ENCODE results near the gene KLF2.

KLF2 gene

GRCh38 chr19:16365300-16365996 is 40.8 kb downstream of the KLF2 start:
- no peak for DNase-seq (ENCODE audit: low spot score)

- DNase-seq (ENCODE audit: low spot score) = no peak
These were observed 41.4 kb downstream of the KLF2 start for GRCh38 chr19:16366056-16366432.

GRCh38 chr19:16366433-16367260 is 42.0 kb downstream of the KLF2 start:
- DNase-seq (ENCODE audit: low spot score) = no peak

DNA sequence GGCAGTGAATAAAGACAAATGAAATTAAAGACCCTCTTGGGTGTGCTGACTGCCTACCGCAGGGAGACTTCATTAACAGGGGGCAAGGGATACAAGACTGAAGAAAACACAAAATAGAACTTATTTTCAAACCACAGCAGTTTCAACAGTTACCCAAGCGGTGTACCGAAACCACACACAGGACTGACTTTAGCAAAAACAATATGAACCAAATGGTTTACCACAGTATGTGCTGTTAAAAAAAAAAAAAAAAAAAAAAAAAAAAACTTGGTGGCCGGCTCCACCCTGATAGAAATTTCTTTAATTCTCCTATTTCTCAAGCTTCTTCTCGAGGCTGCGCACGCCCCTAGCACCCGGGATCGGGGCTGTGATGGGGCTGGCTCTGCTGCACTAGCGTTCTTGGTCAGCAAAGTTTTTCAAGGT is 42.6 kb downstream of the KLF2 start:
- DNase-seq (ENCODE audit: low spot score) = no peak

DNA sequence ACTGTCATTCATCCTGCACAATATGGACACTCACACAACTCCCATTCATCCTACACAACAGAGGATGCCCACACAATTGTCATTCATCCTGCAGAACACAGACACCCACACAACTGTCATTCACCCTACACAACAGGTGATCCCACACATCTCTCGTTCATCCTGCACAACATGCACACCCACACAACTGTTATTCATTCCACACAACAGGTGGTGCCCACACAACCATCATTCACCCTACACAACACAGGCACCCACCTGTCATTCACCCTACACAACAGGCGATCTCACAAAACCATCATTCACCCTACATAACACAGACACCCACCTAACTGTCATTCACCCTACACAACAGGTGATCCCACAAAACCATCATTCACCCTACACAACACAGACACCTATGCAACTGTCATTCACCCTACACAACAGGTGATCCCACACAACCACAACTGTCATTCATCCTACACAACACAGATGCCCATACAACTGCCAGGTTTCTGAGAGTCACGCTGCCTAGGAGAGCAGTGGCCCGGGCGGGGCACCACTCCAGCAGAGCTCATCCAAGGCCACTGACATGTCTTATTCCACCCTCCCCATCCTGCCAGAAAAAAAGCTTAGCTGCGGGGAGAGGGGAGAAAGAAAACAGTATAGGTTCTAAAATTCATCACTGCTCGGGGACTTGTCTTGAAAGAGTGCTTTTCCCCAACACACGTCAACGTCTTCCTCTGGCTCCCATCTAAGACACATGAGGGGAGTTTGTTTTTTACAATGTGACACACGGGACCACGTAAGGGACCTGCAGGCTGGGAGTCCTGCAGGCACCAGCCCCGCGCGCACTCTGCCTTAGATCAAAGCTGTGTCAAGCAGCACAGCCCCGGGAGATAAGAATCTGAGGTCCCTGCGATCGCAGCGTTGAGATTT is 44.0 kb downstream of the KLF2 start:
- DNase-seq (ENCODE audit: low spot score) = no peak

DNA sequence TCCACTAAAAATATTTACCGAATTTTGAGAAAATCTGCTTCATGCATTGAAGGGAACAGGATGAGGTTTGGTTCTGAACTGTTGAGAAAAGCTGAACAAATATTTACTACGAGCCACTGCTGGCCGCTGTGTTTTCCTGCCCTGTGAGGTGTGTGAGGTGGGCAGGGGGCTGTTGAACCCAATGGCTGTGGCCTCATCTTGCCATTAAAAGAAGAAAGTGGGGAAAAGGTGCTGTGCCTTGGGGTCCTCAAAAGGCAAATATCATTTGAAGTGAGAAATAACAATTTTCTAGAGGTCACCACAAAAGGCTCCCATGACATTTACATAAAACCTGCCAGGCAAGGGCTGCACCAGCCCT is 44.7 kb downstream of the KLF2 start:
- DNase-seq (ENCODE audit: low spot score) = no peak

DNA sequence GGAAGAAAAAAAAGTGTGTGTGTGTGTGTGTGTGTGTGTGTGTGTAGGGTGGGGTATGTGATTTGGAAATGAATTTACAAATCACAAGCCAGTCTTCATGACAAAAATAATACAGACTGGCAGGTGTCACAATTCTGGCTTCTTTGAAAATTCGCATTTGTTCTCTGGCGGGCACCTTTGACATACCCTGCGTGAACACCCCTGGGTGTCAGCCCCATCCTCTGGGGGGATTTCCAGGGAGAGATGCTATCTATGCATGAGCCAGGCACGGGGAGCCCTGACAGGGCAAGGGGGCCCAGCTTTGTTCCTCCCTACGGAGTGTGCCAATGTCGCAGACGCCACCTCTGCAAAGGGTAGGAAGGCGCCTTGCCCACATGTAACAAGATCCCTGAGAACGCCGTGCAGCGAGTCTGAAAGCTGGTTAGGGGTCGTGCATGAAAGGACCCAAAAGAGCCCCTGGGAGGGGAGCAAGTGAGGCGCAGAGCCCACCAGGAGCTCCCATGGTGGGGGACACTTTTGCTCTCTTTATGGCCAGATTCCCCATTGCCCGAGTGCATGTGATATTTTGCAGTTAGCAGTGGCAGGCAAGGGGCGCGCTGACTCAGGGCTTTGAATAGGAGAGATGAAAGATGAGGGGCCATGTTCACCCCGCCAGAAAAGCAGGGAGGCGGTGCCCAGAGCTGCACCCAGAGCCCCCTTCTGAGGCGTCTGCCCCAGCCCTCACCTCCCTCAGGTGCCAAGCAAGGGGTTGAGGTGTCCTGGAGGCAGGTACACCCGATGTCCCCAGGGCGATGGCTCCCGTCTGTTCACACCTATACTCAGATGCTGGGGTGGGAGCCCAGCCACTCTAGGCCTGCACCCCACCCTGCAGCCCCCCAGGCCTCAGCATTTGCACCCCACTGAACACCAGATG is 45.3 kb downstream of the KLF2 start:
- DNase-seq (ENCODE audit: low spot score) = no peak

DNA sequence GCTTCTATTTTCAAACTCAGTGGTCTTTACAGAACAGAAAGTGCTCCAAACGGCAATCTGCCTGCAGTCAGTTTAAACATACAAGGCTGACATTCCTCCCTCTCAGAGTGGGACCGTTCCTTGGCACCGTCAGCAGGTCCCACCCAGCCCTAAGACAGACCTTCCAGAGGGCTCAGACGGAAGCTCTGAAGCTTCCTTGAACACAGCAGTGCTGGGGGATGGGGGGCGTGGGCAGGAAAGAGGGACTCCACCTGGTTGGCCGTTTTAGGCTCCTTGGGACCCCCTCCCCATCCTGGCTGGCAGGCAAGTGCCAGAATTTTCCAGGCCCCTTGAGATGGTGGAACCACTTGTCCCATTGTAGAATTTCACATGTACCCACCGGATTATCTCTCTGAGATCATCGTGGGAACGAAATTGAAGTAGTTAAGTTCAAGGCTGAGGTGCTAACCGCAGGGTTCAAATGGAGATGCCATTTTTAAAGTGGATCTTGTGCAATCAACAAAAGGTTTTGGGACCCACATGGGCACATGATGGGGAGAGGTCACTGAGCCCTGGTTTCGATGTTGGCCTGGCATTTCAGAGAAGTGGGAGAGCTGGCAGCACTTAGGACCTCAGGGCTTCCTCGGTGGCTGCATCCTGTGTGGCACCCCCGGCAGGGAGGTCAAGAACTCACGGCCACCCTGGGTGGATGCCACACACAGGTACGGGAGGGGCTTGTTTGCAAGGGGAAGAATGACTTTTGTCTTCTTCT is 46.2 kb downstream of the KLF2 start:
- DNase-seq (ENCODE audit: low spot score) = no peak

- no peak for DNase-seq (ENCODE audit: low spot score)
These were observed 46.9 kb downstream of the KLF2 start for GRCh38 chr19:16371540-16371986.

GRCh38 chr19:16372065-16372915 is 47.7 kb downstream of the KLF2 start:
- DNase-seq (ENCODE audit: low spot score) = no peak

GRCh38 chr19:16373079-16373478 is 48.5 kb downstream of the KLF2 start:
- no peak for DNase-seq (ENCODE audit: low spot score)

DNA sequence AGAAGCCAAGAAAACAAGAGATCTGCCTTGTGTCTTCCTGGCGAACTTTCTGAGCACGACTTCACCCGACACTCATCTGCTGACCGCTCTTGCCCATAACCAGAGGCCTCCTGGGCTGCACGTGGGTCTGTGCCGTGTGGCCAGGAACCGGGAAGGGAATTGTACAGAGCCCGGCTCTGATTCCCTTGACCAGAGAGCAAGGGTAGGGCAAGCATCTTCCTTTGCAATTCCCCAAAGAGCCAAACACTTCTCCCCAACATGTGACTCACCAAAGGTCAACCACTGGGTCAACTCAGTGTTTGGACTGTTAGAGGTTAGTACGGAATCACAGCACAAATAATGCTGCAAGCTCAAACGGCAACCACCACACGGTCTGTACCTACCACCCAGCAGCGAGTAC is 48.9 kb downstream of the KLF2 start:
- no peak for DNase-seq (ENCODE audit: low spot score)

DNA sequence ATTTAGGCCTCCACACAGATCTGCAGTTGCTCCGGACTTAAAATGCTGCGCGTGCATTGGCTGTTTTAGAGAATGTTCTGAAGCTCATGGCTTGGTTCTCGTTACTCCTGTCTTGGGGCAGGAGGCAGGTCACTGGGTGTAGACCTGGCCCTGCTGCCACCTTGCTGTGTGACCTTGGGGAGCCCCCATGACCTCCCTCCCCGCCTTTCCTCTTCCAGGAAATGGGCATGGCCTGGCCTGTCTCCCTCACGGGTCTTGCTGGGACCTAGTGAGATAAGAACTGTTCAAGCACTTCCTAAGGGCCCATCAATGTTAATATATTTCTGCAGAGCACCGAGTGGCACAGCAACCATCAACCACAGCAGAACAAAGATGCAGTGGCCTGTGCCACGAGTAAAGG is 49.4 kb downstream of the KLF2 start:
- no peak for DNase-seq (ENCODE audit: low spot score)

GRCh38 chr19:16374436-16374835 is 49.8 kb downstream of the KLF2 start:
- DNase-seq (ENCODE audit: low spot score) = no peak

GRCh38 chr19:16375157-16375935 is 50.7 kb downstream of the KLF2 start:
- DNase-seq (ENCODE audit: low spot score) = no peak

DNA sequence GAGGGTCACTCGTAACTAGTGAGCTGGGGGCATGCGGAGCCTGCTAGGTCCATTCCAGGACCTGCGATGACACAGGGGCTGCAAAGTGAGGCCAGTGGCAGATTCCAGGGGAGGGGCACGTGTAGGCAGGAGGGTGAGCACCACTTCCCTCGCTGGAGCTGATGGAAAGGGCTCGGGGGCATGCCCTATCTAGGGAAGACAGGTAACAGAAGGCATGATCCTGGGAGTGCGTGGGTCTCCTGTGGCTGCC is 51.2 kb downstream of the KLF2 start:
- DNase-seq (ENCODE audit: low spot score) = no peak

- DNase-seq (ENCODE audit: low spot score) = no peak
These were observed 51.6 kb downstream of the KLF2 start for GRCh38 chr19:16376241-16376640.

- peak; percentile 56 for DNase-seq (ENCODE audit: low spot score)
These were observed 52.0 kb downstream of the KLF2 start for GRCh38 chr19:16376649-16377048.

DNA sequence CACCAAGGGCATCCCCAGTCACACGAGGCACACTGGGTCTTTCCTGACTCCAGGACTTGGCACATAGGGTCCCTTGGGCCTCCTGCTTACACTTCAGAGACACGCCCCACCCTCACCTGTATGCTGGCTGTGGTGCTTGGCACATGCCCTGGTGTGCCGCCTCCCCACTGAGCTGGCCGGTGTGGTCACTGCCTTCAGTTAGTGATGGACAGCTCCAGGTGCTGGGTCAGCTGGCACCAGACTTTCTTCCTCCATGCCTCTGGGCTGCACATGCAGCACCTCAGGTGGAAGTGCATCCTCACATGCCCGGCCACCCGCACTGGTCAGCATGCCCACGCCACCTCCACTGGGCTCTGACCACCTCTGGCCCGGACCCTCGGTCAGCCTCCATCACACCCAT is 52.9 kb downstream of the KLF2 start:
- no peak for DNase-seq (ENCODE audit: low spot score)
